Type B pancreatic cell (in vitro differentiated cells): Measurements from ENCODE around the gene SETBP1. TPM values are rescaled to one million over a fixed set of nuclear protein-coding genes. Genes with fewer than 3 reads are reported as not detected.
A peak's percentile ranks its signal among the peaks of the same experiment; 100 is the strongest.

ENCODE experiments used
- DNase-seq: peaks from one replicate; pipeline ENCODE4 v3.0.0; 2021; ENCODE audit warnings: mixed read lengths; ENCODE audit not compliant: unreplicated experiment; ENCODE audit errors: extremely low spot score
- H3K27ac Mint-ChIP-seq: 2 replicates; pipeline ENCODE4 v1.8.0; 2021; ENCODE audit warnings: mild to moderate bottlenecking, mixed read lengths
- H3K27me3 Mint-ChIP-seq: 2 replicates; pipeline ENCODE4 v1.8.0; 2021; ENCODE audit warnings: mixed read lengths
- H3K36me3 Mint-ChIP-seq: 2 replicates; pipeline ENCODE4 v1.8.0; 2021; ENCODE audit warnings: mixed read lengths
- H3K4me1 Mint-ChIP-seq: one replicate; pipeline ENCODE4 v1.8.0; 2021; ENCODE audit warnings: mixed read lengths; ENCODE audit not compliant: unreplicated experiment
- H3K4me3 Mint-ChIP-seq: 2 replicates; pipeline ENCODE4 v1.8.0; 2021; ENCODE audit warnings: mild to moderate bottlenecking, mixed read lengths
- H3K9me3 Mint-ChIP-seq: 2 replicates; pipeline ENCODE4 v1.8.0; 2021; ENCODE audit warnings: mixed read lengths
- total RNA-seq: library from RNA; stranded (reverse); gene quantifications from 2 replicates; pipeline ENCODE4 v1.2.1, GENCODE V29; 2021; ENCODE audit warnings: low replicate concordance
- TF ChIP-seq, protein P1 (sequence below): fragments of 200-600 bp; sonication (generic); conservative IDR thresholded peaks from 2 replicates; pipeline ENCODE4 v1.5.0; 2021; ENCODE audit warnings: antibody characterized with exemption, mild to moderate bottlenecking

SETBP1 gene
- total RNA-seq, 1 donor from 2014 or later: 62.7 TPM

DNA sequence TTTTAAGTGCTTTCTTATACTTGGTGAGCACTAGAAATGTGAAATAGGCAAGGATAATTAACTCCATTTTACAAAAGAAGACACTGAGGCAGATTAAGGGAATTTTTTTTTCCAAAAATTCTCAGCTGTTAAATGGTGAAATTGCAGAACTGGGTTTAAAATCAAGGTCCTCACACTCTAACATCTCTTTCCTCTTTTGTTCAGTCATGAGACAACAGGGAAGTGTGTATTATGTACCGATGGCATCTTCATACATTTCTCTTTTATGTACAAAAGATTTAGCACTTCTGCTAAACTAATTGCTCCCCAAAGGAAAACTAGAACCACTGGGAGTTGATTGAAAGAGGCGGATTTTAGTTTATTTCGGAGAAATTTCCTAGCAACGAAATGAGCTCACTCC, 203.0 kb downstream of the SETBP1 start:
- H3K36me3 Mint-ChIP-seq: peaks cover 13% of the 10 kb centered on the region
- TF ChIP-seq, protein P1, sequence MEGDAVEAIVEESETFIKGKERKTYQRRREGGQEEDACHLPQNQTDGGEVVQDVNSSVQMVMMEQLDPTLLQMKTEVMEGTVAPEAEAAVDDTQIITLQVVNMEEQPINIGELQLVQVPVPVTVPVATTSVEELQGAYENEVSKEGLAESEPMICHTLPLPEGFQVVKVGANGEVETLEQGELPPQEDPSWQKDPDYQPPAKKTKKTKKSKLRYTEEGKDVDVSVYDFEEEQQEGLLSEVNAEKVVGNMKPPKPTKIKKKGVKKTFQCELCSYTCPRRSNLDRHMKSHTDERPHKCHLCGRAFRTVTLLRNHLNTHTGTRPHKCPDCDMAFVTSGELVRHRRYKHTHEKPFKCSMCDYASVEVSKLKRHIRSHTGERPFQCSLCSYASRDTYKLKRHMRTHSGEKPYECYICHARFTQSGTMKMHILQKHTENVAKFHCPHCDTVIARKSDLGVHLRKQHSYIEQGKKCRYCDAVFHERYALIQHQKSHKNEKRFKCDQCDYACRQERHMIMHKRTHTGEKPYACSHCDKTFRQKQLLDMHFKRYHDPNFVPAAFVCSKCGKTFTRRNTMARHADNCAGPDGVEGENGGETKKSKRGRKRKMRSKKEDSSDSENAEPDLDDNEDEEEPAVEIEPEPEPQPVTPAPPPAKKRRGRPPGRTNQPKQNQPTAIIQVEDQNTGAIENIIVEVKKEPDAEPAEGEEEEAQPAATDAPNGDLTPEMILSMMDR: no peak
- H3K9me3 Mint-ChIP-seq: peaks cover 11% of the 10 kb centered on the region
- peaks cover 42% of the 10 kb centered on the region for H3K4me1 Mint-ChIP-seq
- H3K27me3 Mint-ChIP-seq: no peaks in the 10 kb centered on the region
- no peak overlapping the region for H3K27ac Mint-ChIP-seq
- no peak for DNase-seq
- no peak overlapping the region for H3K4me3 Mint-ChIP-seq

DNA sequence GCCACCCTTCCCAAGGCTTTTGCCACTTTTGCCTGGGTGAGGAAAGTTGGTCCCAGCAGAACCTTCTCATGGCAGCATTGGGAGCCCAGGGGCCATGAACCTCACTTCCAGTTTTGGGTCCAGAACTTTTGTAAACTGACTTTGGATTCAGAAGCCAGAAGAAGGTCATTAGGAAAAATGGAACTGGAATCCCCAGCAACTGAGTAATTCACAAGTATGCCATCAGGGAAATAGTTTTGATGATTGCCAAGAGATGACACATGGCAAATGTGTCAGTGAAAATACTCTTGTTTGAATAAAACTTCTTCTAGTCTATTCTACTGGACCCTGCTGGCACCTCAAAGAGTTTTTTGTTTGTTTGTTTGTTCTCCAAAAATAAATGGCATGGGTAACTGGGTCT, 203.7 kb downstream of the SETBP1 start:
- peaks cover 11% of the 10 kb centered on the region for H3K36me3 Mint-ChIP-seq
- peaks cover 11% of the 10 kb centered on the region for H3K9me3 Mint-ChIP-seq
- H3K4me1 Mint-ChIP-seq: peaks cover 49% of the 10 kb centered on the region
- H3K27ac Mint-ChIP-seq: no peak overlapping the region
- DNase-seq: no peak
- no peak overlapping the region for H3K4me3 Mint-ChIP-seq
- no peaks in the 10 kb centered on the region for H3K27me3 Mint-ChIP-seq
- TF ChIP-seq, protein P1: no peak

GRCh38 chr18:44885507-44885906, 204.8 kb downstream of the SETBP1 start:
- DNase-seq: no peak
- Mint-ChIP-seq H3K27me3 (no peaks in the 10 kb centered on the region), H3K4me3 (no peak overlapping the region), H3K4me1 (peaks cover 43% of the 10 kb centered on the region), H3K36me3 (peaks cover 5% of the 10 kb centered on the region), H3K9me3 (peaks cover 5% of the 10 kb centered on the region), H3K27ac (no peak overlapping the region)
- TF ChIP-seq, protein P1: no peak

GRCh38 chr18:44887227-44887631, 206.5 kb downstream of the SETBP1 start:
- Mint-ChIP-seq H3K36me3 (peaks cover 13% of the 10 kb centered on the region), H3K4me1 (peaks cover 26% of the 10 kb centered on the region), H3K9me3 (peaks cover 6% of the 10 kb centered on the region), H3K4me3 (no peak overlapping the region), H3K27me3 (no peaks in the 10 kb centered on the region), H3K27ac (peak overlapping the region; percentile 61)
- TF ChIP-seq, protein P1: no peak
- no peak for DNase-seq

GRCh38 chr18:44889111-44889510, 208.4 kb downstream of the SETBP1 start:
- H3K4me1 Mint-ChIP-seq: peaks cover 25% of the 10 kb centered on the region
- H3K27me3 Mint-ChIP-seq: no peaks in the 10 kb centered on the region
- H3K9me3 Mint-ChIP-seq: peaks cover 11% of the 10 kb centered on the region
- no peak for DNase-seq
- H3K36me3 Mint-ChIP-seq: peaks cover 19% of the 10 kb centered on the region
- no peak overlapping the region for H3K27ac Mint-ChIP-seq
- H3K4me3 Mint-ChIP-seq: no peak overlapping the region
- TF ChIP-seq, protein P1: no peak
